K562 (cell line): ENCODE measurements around the gene SLC44A2. TPM values are rescaled to one million over a fixed set of nuclear protein-coding genes. Genes with fewer than 3 reads are reported as not detected.

Experiments used
- BRCA1 ChIP-seq, 2 experiments: fragments of 450-650 bp in 1 of 2; sonication (generic) in 1 of 2; formaldehyde crosslinking in 1 of 2; IDR thresholded peaks; 2 replicates each; pipeline versions ENCODE4 v1.5.0 to v1.6.1; 2017 to 2020; ENCODE audit warnings: mild to moderate bottlenecking in 1 of 2, missing genetic modification reagents in 1 of 2
- JUNB ChIP-seq: fragments of 450-650 bp; formaldehyde crosslinking; conservative IDR thresholded peaks from 2 replicates; pipeline ENCODE4 v1.4.0; 2020; ENCODE audit warnings: mild to moderate bottlenecking
- KAT8 ChIP-seq: fragments of 450-650 bp; IDR thresholded peaks from 2 replicates; pipeline ENCODE4 v1.6.1; 2016; ENCODE audit warnings: low read depth, mild to moderate bottlenecking
- RBBP5 ChIP-seq: fragments of 200-600 bp; sonication (generic); IDR thresholded peaks from 2 replicates; pipeline ENCODE4 v1.6.1; 2012; ENCODE audit warnings: borderline replicate concordance, mild to moderate bottlenecking, low read length, control low read depth, inconsistent platforms; ENCODE audit not compliant: insufficient read depth, poor library complexity, severe bottlenecking
- TBP ChIP-seq: optimal IDR thresholded peaks from 2 replicates; pipeline ENCODE3; 2011; ENCODE audit warnings: low read depth, low read length, improper control_type of control experiment
- THRAP3 ChIP-seq: fragments of 450-650 bp; IDR thresholded peaks from 2 replicates; pipeline ENCODE4 v1.6.1; 2016; ENCODE audit warnings: mild to moderate bottlenecking, inconsistent platforms, borderline replicate concordance
- TRIM24 ChIP-seq, 2 experiments: fragments of 450-650 bp; IDR thresholded peaks; 2 replicates each; pipeline ENCODE4 v1.6.1; 2016
- U2AF1 ChIP-seq: fragments of 200-400 bp; formaldehyde crosslinking; optimal IDR thresholded peaks from 2 replicates; pipeline ENCODE3; 2017; ENCODE audit warnings: mild to moderate bottlenecking, low read depth, low read length, moderate library complexity
- ZBTB1 ChIP-seq: sonication (generic); formaldehyde crosslinking; IDR thresholded peaks from 2 replicates; pipeline ENCODE4 v1.8.1; 2023; ENCODE audit warnings: missing genetic modification reagents, low read depth, mild to moderate bottlenecking, borderline replicate concordance
- ZSCAN29 ChIP-seq: fragments of 450-650 bp; IDR thresholded peaks from 2 replicates; pipeline ENCODE4 v1.6.1; 2017
- polyA plus RNA-seq, 8 experiments: library from polyadenylated mRNA; depleted of rRNA in 4 of 8; stranded (reverse) in 5 of 8; unstranded in 3 of 8; fragments of >200 nt; fragmentation: Nextera tagmentation in 2 of 8; fragmentation: Illumina TruSeq in 1 of 8; extraction: Ambion mirVana in 2 of 8; extraction: Trizol in 1 of 8; gene quantifications; 2 replicates each; pipeline versions ENCODE4 v1.2.1 to v1.2.3, GENCODE V29; 2011 to 2014; ENCODE audit warnings: inconsistent platforms in 1 of 8, missing spikeins in 1 of 8
- total RNA-seq, 7 experiments: library from RNA; depleted of rRNA in 6 of 7; stranded (reverse); fragments of >200 nt in 6 of 7; fragmentation: Illumina TruSeq in 2 of 7; extraction: Trizol in 2 of 7; gene quantifications; 2 replicates each; pipeline versions ENCODE4 v1.2.1 to v1.2.3, GENCODE V29; 2011 to 2021; ENCODE audit warnings: low replicate concordance in 1 of 7
- TF ChIP-seq, protein P1 (sequence below): conservative IDR thresholded peaks from 2 replicates; pipeline ENCODE4 v1.6.1; 2011; ENCODE audit warnings: low read depth, mild to moderate bottlenecking, low read length; ENCODE audit not compliant: control insufficient read depth
- TF ChIP-seq, protein P2 (sequence below): fragments of 450-650 bp; IDR thresholded peaks from 2 replicates; pipeline ENCODE4 v1.6.1; 2016; ENCODE audit warnings: low read depth, mild to moderate bottlenecking, moderate library complexity
- TF ChIP-seq, protein P3 (sequence below), 2 experiments: fragments of 450-650 bp in 1 of 2; sonication (generic) in 1 of 2; formaldehyde crosslinking in 1 of 2; IDR thresholded peaks; 2 replicates each; pipeline versions ENCODE4 v1.7.1 to v1.9.0; 2016 to 2022; ENCODE audit warnings: inconsistent platforms in 1 of 2, mild to moderate bottlenecking in 1 of 2, missing genetic modification reagents in 1 of 2

The SLC44A2 gene
- total and polyA plus RNA-seq, 9 of the 15 experiments (the other 6 are each of a cell fraction or from before 2014, with no cell fraction given): 1.1 to 34.2 (median 8.1) TPM

DNA sequence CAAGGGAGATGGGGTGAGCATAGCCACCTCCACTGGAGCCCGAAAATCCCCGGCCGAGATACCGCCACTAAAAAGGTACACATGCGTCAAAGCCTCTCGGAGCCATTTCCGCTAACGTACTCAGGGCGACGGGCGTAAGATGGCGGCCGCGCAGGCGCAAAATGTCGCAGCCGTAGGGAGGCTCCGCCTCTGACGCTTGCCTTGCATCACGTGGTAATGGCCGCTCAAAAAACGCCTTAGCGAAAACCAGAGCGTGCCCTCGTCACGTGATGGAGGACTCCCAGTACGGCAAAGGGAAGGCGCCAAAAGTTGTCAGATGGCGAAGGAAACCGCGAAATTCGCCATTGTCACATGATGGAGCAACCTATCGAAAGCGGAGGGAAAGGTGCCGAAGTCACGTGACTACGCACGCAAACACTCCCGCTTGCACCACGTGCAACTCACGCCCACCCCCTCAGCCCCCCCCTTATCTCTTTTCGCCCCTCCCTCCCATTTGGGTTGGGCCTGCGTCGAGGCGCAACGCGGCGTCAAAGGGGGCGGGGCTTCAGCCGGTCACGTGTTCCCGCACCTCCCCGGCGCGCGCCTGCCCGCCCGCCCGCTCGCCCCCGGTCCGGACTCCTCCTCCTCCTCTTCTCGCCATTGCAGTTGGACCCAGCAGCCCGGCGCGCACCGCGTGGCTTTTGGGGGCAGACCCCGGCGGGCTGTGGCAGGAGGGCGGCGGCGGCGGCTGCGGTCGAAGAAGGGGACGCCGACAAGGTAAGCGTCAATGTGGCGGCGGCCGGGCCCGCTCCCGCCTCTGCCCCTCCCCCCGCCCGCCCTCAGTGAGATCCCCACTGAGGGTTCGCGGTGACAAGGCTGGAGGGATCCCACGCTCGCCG lies 28.6 kb downstream of the SLC44A2 start, which contains the start of gene ILF3 (continued):
- TF ChIP-seq TBP (peak; percentile 94), JUNB (CRISPR knock-in tag) (no peak), ZSCAN29 (no peak), RBBP5 (peak; percentile 82), THRAP3 (no peak), TRIM24 (IDR thresholded peaks at IDR 0.05) (peak; percentile 55 to 83; a peak in 3 of 4 replicates), ZBTB1 (peak; percentile 67; the same call in 1 of the 2 replicates), U2AF1 (no peak), KAT8 (peak; percentile 98), BRCA1 (IDR thresholded peaks at IDR 0.05) (no peak), BRCA1 (CRISPR knock-in tag; IDR thresholded peaks at IDR 0.05) (no peak)
- TF ChIP-seq, protein P1, sequence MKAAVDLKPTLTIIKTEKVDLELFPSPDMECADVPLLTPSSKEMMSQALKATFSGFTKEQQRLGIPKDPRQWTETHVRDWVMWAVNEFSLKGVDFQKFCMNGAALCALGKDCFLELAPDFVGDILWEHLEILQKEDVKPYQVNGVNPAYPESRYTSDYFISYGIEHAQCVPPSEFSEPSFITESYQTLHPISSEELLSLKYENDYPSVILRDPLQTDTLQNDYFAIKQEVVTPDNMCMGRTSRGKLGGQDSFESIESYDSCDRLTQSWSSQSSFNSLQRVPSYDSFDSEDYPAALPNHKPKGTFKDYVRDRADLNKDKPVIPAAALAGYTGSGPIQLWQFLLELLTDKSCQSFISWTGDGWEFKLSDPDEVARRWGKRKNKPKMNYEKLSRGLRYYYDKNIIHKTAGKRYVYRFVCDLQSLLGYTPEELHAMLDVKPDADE: peak; percentile 90
- TF ChIP-seq, protein P2, sequence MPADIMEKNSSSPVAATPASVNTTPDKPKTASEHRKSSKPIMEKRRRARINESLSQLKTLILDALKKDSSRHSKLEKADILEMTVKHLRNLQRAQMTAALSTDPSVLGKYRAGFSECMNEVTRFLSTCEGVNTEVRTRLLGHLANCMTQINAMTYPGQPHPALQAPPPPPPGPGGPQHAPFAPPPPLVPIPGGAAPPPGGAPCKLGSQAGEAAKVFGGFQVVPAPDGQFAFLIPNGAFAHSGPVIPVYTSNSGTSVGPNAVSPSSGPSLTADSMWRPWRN: peak; percentile 86
- TF ChIP-seq, protein P3, sequence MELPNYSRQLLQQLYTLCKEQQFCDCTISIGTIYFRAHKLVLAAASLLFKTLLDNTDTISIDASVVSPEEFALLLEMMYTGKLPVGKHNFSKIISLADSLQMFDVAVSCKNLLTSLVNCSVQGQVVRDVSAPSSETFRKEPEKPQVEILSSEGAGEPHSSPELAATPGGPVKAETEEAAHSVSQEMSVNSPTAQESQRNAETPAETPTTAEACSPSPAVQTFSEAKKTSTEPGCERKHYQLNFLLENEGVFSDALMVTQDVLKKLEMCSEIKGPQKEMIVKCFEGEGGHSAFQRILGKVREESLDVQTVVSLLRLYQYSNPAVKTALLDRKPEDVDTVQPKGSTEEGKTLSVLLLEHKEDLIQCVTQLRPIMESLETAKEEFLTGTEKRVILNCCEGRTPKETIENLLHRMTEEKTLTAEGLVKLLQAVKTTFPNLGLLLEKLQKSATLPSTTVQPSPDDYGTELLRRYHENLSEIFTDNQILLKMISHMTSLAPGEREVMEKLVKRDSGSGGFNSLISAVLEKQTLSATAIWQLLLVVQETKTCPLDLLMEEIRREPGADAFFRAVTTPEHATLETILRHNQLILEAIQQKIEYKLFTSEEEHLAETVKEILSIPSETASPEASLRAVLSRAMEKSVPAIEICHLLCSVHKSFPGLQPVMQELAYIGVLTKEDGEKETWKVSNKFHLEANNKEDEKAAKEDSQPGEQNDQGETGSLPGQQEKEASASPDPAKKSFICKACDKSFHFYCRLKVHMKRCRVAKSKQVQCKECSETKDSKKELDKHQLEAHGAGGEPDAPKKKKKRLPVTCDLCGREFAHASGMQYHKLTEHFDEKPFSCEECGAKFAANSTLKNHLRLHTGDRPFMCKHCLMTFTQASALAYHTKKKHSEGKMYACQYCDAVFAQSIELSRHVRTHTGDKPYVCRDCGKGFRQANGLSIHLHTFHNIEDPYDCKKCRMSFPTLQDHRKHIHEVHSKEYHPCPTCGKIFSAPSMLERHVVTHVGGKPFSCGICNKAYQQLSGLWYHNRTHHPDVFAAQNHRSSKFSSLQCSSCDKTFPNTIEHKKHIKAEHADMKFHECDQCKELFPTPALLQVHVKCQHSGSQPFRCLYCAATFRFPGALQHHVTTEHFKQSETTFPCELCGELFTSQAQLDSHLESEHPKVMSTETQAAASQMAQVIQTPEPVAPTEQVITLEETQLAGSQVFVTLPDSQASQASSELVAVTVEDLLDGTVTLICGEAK (IDR thresholded peaks at IDR 0.05): peak; percentile 65
- TF ChIP-seq, protein P3 (CRISPR knock-in tag; IDR thresholded peaks at IDR 0.05): no peak
